HCT116 (cell line): ENCODE measurements around the gene TNFRSF25. TPM values are rescaled to one million over a fixed set of nuclear protein-coding genes. Genes with fewer than 3 reads are reported as not detected.

Experiments used
- ATAC-seq: fragments of 200-7000 bp; cut with Tn5 transposase; 2 replicates; pipeline ENCODE4 v1.9.1; 2020; ENCODE audit warnings: mild to moderate bottlenecking, moderate library complexity
- BruUV-seq: library from RNA; stranded (reverse); fragments of 400-500 nt; replicated peaks from 2 replicates; lab custom pipeline; 2021; lab: Mats Ljungman, UMichigan
- CTCF ChIA-PET: fragments of 300-600 bp; sonication (Branson Sonifier 250); formaldehyde crosslinking; loops from one replicate; lab custom pipeline; 2021; ENCODE audit warnings: antibody characterized with exemption; lab: Charles Lee
- POLR2A ChIA-PET: fragments of 300-600, 350-600 bp; sonication (Branson Sonifier 250); formaldehyde crosslinking; loops from one replicate; lab custom pipeline; 2021; ENCODE audit warnings: antibody characterized with exemption; lab: Charles Lee
- RAD21 ChIA-PET, 2 experiments: fragments of 300-600 bp; sonication (Branson Sonifier 250); formaldehyde crosslinking; loops; one replicate each; lab custom pipeline; 2023; ENCODE audit warnings: low total read pairs in 2 of 2; ENCODE audit not compliant: uncharacterized antibody in 2 of 2, unreplicated experiment in 2 of 2, low non-redundant PET in 1 of 2; lab: Charles Lee
- DNase-seq: peaks from one replicate; pipeline ENCODE4 v3.0.0-alpha.2; 2010; ENCODE audit warnings: low read depth, low spot score
- H2AFZ ChIP-seq: fragments of 200-600 bp; shearing (Covaris generic), sonication (generic); 2 replicates; pipeline ENCODE4 v1.6.1; 2017; ENCODE audit warnings: low read depth, mixed run types, mixed read lengths, antibody characterized with exemption, low read length; ENCODE audit not compliant: poor library complexity, severe bottlenecking
- H3K27ac ChIP-seq: 2 replicates; pipeline ENCODE4 v1.5.1; 2012; ENCODE audit warnings: low read depth, low read length
- H3K27me3 ChIP-seq: fragments of 200-600 bp; sonication (generic); 2 replicates; pipeline ENCODE4 v1.6.1; 2016; ENCODE audit warnings: mixed run types, low read length, mixed read lengths; ENCODE audit not compliant: insufficient read depth
- H3K36me3 ChIP-seq, 2 experiments: fragments of 200-500 bp in 1 of 2; fragments of 200-600 bp in 1 of 2; sonication (Bioruptor generic) in 1 of 2; sonication (generic) in 1 of 2; 2 replicates each; pipeline versions ENCODE4 v1.5.1 to v1.6.1; 2014 to 2016; ENCODE audit warnings: low read length in 2 of 2, inconsistent platforms in 1 of 2, mixed read lengths in 1 of 2, mixed run types in 1 of 2; ENCODE audit not compliant: insufficient read depth in 2 of 2, control insufficient read depth in 1 of 2
- H3K4me1 ChIP-seq, 2 experiments: fragments of 200-600 bp in 1 of 2; sonication (generic) in 1 of 2; 2 replicates each; pipeline versions ENCODE4 v1.5.1 to v1.6.1; 2012 to 2017; ENCODE audit warnings: low read length in 2 of 2, inconsistent platforms in 1 of 2, mild to moderate bottlenecking in 1 of 2, mixed read lengths in 1 of 2, mixed run types in 1 of 2, moderate library complexity in 1 of 2; ENCODE audit not compliant: insufficient read depth in 2 of 2, control insufficient read depth in 1 of 2
- H3K4me2 ChIP-seq: fragments of 200-600 bp; sonication (generic); 2 replicates; pipeline ENCODE4 v1.6.1; 2017; ENCODE audit warnings: mixed run types, low read length, mixed read lengths
- H3K4me3 ChIP-seq, 2 experiments: fragments of 200-600 bp in 1 of 2; sonication (generic) in 1 of 2; replicated peaks in 1 of 2; 2 replicates each; pipeline ENCODE4 v1.5.1; 2011 to 2016; ENCODE audit warnings: low read length in 2 of 2, control low read depth in 1 of 2, low read depth in 1 of 2, mild to moderate bottlenecking in 1 of 2, mixed read lengths in 1 of 2, mixed run types in 1 of 2
- H3K79me2 ChIP-seq: fragments of 200-600 bp; sonication (generic); 2 replicates; pipeline ENCODE4 v1.6.1; 2017; ENCODE audit warnings: mild to moderate bottlenecking, mixed run types, low read length, moderate library complexity, mixed read lengths; ENCODE audit not compliant: insufficient read depth
- H3K9ac ChIP-seq: fragments of 200-600 bp; sonication (generic); 2 replicates; pipeline ENCODE4 v1.6.1; 2016; ENCODE audit warnings: low read length, mixed read lengths
- H3K9me2 ChIP-seq: fragments of 200-600 bp; sonication (generic), shearing (Covaris generic); 2 replicates; pipeline ENCODE4 v1.6.1; 2017; ENCODE audit warnings: mixed run types, mild to moderate bottlenecking, moderate library complexity; ENCODE audit not compliant: insufficient read depth
- H3K9me3 ChIP-seq, 2 experiments: fragments of 200-500 bp in 1 of 2; fragments of 200-600 bp in 1 of 2; sonication (Bioruptor generic) in 1 of 2; sonication (generic) in 1 of 2; 2 replicates each; pipeline ENCODE4 v1.6.1; 2014 to 2017; ENCODE audit warnings: low read length in 2 of 2, mixed read lengths in 2 of 2, inconsistent platforms in 1 of 2, low read depth in 1 of 2, mild to moderate bottlenecking in 1 of 2, mixed run types in 1 of 2, moderate library complexity in 1 of 2; ENCODE audit not compliant: control insufficient read depth in 1 of 2, insufficient read depth in 1 of 2
- H4K20me1 ChIP-seq: fragments of 200-600 bp; sonication (generic), shearing (Covaris generic); 2 replicates; pipeline ENCODE4 v1.6.1; 2017; ENCODE audit warnings: mixed run types, mild to moderate bottlenecking, moderate library complexity; ENCODE audit not compliant: insufficient read depth
- ATF3 ChIP-seq: IDR thresholded peaks from 2 replicates; pipeline ENCODE4 v1.6.1; 2012
- CBX3 ChIP-seq: IDR thresholded peaks from 2 replicates; pipeline ENCODE4 v1.6.1; 2012; ENCODE audit warnings: low read depth
- ELF1 ChIP-seq: IDR thresholded peaks from 2 replicates; pipeline ENCODE4 v1.6.1; 2012; ENCODE audit warnings: low read depth, borderline replicate concordance
- EZH2phosphoT487 ChIP-seq: fragments of 200-600 bp; IDR thresholded peaks from 2 replicates; pipeline ENCODE4 v1.6.1; 2018; ENCODE audit warnings: antibody characterized with exemption, borderline replicate concordance
- FOSL1 ChIP-seq: IDR thresholded peaks from 2 replicates; pipeline ENCODE4 v1.6.1; 2012; ENCODE audit warnings: low read depth
- JUND ChIP-seq: IDR thresholded peaks from 2 replicates; pipeline ENCODE4 v1.6.1; 2012
- MAX ChIP-seq: IDR thresholded peaks from 2 replicates; pipeline ENCODE4 v1.6.1; 2012
- POLR2A ChIP-seq: IDR thresholded peaks from 2 replicates; pipeline ENCODE4 v1.7.0; 2011; ENCODE audit warnings: borderline replicate concordance; ENCODE audit not compliant: insufficient read depth, insufficient read length; ENCODE audit errors: extremely low read depth
- REST ChIP-seq: IDR thresholded peaks from 2 replicates; pipeline ENCODE4 v1.6.1; 2012; ENCODE audit warnings: low read depth
- SIN3A ChIP-seq: IDR thresholded peaks from 2 replicates; pipeline ENCODE4 v1.6.1; 2012; ENCODE audit warnings: low read depth
- SP1 ChIP-seq: IDR thresholded peaks from 2 replicates; pipeline ENCODE4 v1.6.1; 2012; ENCODE audit warnings: low read depth
- SRF ChIP-seq: IDR thresholded peaks from 2 replicates; pipeline ENCODE4 v1.6.1; 2012; ENCODE audit warnings: low read depth
- TCF7L2 ChIP-seq: IDR thresholded peaks from 2 replicates; pipeline ENCODE4 v1.7.0; 2011; ENCODE audit warnings: borderline replicate concordance, inconsistent platforms; ENCODE audit not compliant: insufficient read depth, insufficient read length; ENCODE audit errors: extremely low read depth
- YY1 ChIP-seq: IDR thresholded peaks from 2 replicates; pipeline ENCODE4 v1.6.1; 2011; ENCODE audit warnings: low read length, low read depth, moderate library complexity, mild to moderate bottlenecking; ENCODE audit not compliant: insufficient replicate concordance; ENCODE audit errors: extremely low read depth
- ZBTB33 ChIP-seq: IDR thresholded peaks from 2 replicates; pipeline ENCODE4 v1.6.1; 2011; ENCODE audit warnings: mild to moderate bottlenecking, low read length, moderate library complexity; ENCODE audit not compliant: insufficient replicate concordance; ENCODE audit errors: extremely low read depth
- intact Hi-C: fragments of 100-400 bp; cut with micrococcal nuclease; formaldehyde crosslinking; loops from 2 replicates; pipeline ENCODE4 v1.10.0; 2022
- total RNA-seq: library from RNA; stranded (reverse); gene quantifications from one replicate; pipeline ENCODE4 v1.2.1, GENCODE V29; 2021; ENCODE audit not compliant: unreplicated experiment

Gene TNFRSF25
- total RNA-seq, 1 experiment from 2014 or later = 27.5 TPM

GRCh38 chr1:6499296-6499695 is 33.3 kb upstream of the TNFRSF25 start:
- Histone ChIP-seq H3K27me3 (no peaks in the 10 kb centered on the region), H2AFZ (no peak overlapping the region), H3K27ac (no peak overlapping the region), H3K4me2 (no peak overlapping the region), H4K20me1 (no peaks in the 10 kb centered on the region), H3K79me2 (no peaks in the 10 kb centered on the region), H3K4me3 (no peak overlapping the region), H3K9me3 (no peaks in the 10 kb centered on the region), H3K4me1 (peaks cover 18 to 37% of the 10 kb centered on the region in 2 experiments), H3K9ac (no peak overlapping the region), H3K36me3 (no peaks in the 10 kb centered on the region), H3K9me2 (no peaks in the 10 kb centered on the region)
- ChIA-PET CTCF (interaction anchor here (1.3 to 1.6 kb wide), 3 partner anchors 9 to 13 kb away, joined by 3 to 5 read pairs (median 4); no protein-coding TSS in a partner anchor), RAD21 (interaction anchor here in 1 of 2 experiments (0.6 kb wide), 1 partner anchor 25 kb away, joined by 3 read pairs; no protein-coding TSS in a partner anchor), POLR2A (no interaction called here)
- DNase-seq (no peak), ATAC-seq (no peak)
- intact Hi-C loops = no loop called here
- no TSS peak for BruUV-seq
- TF ChIP-seq SIN3A (no peak), SRF (no peak), ELF1 (no peak), YY1 (no peak), JUND (no peak), POLR2A (no peak), TCF7L2 (no peak), CBX3 (no peak), SP1 (no peak), EZH2phosphoT487 (no peak), ZBTB33 (no peak), REST (no peak), ATF3 (no peak), FOSL1 (no peak), MAX (no peak)
